Stomach smooth muscle (tissue), 2 donors: ENCODE data around the gene MYH10.

Experiments used
- H3K27ac ChIP-seq: one replicate; pipeline ENCODE4 v1.7.0; 2013; ENCODE audit warnings: mild to moderate bottlenecking, low read length, inconsistent platforms
- H3K27me3 ChIP-seq, 2 donors: one replicate each; pipeline ENCODE4 v1.7.0; 2013; ENCODE audit warnings: low read length in 2 of 2; ENCODE audit not compliant: insufficient read depth in 2 of 2, control insufficient read depth in 1 of 2
- H3K36me3 ChIP-seq, 2 donors: one replicate each; pipeline ENCODE4 v1.7.0; 2013; ENCODE audit warnings: low read length in 2 of 2; ENCODE audit not compliant: control insufficient read depth in 2 of 2, insufficient read depth in 2 of 2
- H3K4me1 ChIP-seq: one replicate; pipeline ENCODE4 v1.7.0; 2013; ENCODE audit warnings: low read length; ENCODE audit not compliant: control insufficient read depth, insufficient read depth
- H3K4me3 ChIP-seq, 2 donors: one replicate each; pipeline ENCODE4 v1.7.0; 2013; ENCODE audit warnings: low read length in 2 of 2
- H3K9ac ChIP-seq, 2 donors: one replicate each; pipeline ENCODE4 v1.7.0; 2013; ENCODE audit warnings: low read length in 2 of 2, mild to moderate bottlenecking in 1 of 2
- H3K9me3 ChIP-seq, 2 donors: one replicate each; pipeline ENCODE4 v1.7.0; 2013; ENCODE audit warnings: low read length in 2 of 2; ENCODE audit not compliant: control insufficient read depth in 2 of 2
- donor health status: healthy.
- donor health status: Pancreatic carcinoma.

MYH10 gene

GRCh38 chr17:8484465-8484864, 146.1 kb downstream of the MYH10 start:
- Histone ChIP-seq H3K4me1 (peaks cover 22% of the 10 kb centered on the region), H3K9ac (no peak overlapping the region), H3K27ac (no peak overlapping the region), H3K36me3 (peaks cover 25 to 54% of the 10 kb centered on the region in 2 donors), H3K27me3 (no peaks in the 10 kb centered on the region), H3K4me3 (no peak overlapping the region), H3K9me3 (no peaks in the 10 kb centered on the region)

DNA sequence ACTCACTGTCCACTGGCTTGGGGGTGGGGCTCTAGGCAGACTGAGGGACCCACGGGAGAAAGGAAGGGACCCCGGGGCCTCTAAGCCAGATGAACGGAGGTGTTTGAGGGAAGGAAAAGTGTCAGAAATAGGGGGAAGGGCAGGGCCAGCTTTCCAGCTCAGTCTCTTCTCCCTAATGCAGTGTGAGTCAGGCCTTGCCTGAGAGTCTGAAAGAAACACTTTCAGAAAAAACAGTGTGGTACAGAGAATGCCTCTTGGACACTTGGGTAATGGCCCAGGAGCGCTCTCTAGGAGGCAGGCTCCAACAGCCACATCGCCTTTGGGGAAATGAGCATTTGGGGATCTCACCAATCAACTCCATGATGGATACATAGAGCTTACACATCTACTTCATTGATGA, 148.0 kb downstream of the MYH10 start:
- H3K4me3 ChIP-seq: no peak overlapping the region
- peaks cover 30 to 50% of the 10 kb centered on the region in 2 donors for H3K36me3 ChIP-seq
- no peak overlapping the region for H3K9ac ChIP-seq
- H3K27ac ChIP-seq: no peak overlapping the region
- H3K9me3 ChIP-seq: no peaks in the 10 kb centered on the region
- peaks cover 24% of the 10 kb centered on the region for H3K4me1 ChIP-seq
- no peaks in the 10 kb centered on the region for H3K27me3 ChIP-seq

DNA sequence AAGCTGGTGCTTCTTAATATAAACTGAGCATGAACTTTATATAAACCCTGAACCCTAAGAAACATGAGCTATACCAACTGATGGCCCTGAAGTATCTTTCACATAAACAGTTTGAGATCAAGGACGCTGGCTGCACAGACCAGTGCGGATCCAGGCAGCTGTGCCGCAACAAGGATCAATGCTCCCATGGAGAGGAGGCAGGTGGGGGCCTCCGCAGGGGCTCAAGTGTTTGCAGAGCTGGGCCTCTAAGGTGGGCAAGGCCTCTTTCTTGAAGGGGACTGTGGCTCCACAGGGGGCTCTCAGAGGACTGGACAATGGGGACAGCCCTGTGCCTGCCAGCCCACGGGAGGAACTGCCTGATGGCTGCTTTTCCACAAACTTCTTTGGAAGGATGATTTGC, 148.8 kb downstream of the MYH10 start:
- Histone ChIP-seq H3K27me3 (no peaks in the 10 kb centered on the region), H3K9ac (no peak overlapping the region), H3K4me1 (peaks cover 24% of the 10 kb centered on the region), H3K4me3 (no peak overlapping the region), H3K27ac (no peak overlapping the region), H3K36me3 (peaks cover 33 to 49% of the 10 kb centered on the region in 2 donors), H3K9me3 (no peaks in the 10 kb centered on the region)

- Histone ChIP-seq H3K36me3 (peaks cover 38 to 52% of the 10 kb centered on the region in 2 donors), H3K4me1 (peaks cover 24% of the 10 kb centered on the region), H3K9ac (no peak overlapping the region), H3K9me3 (no peaks in the 10 kb centered on the region), H3K27ac (peak overlapping the region; percentile 79), H3K27me3 (no peaks in the 10 kb centered on the region), H3K4me3 (no peak overlapping the region)
Measured at GRCh38 chr17:8481089-8481488, 149.4 kb downstream of the MYH10 start.

GRCh38 chr17:8480011-8480976, 150.2 kb downstream of the MYH10 start:
- peak overlapping the region in 1 of 2 donors; percentile 51 for H3K9ac ChIP-seq
- peaks cover 41 to 56% of the 10 kb centered on the region in 2 donors for H3K36me3 ChIP-seq
- no peaks in the 10 kb centered on the region for H3K9me3 ChIP-seq
- H3K4me3 ChIP-seq: peak overlapping the region in 1 of 2 donors; percentile 44
- H3K27ac ChIP-seq: peak overlapping the region; percentile 79
- peaks cover 24% of the 10 kb centered on the region for H3K4me1 ChIP-seq
- no peaks in the 10 kb centered on the region for H3K27me3 ChIP-seq

DNA sequence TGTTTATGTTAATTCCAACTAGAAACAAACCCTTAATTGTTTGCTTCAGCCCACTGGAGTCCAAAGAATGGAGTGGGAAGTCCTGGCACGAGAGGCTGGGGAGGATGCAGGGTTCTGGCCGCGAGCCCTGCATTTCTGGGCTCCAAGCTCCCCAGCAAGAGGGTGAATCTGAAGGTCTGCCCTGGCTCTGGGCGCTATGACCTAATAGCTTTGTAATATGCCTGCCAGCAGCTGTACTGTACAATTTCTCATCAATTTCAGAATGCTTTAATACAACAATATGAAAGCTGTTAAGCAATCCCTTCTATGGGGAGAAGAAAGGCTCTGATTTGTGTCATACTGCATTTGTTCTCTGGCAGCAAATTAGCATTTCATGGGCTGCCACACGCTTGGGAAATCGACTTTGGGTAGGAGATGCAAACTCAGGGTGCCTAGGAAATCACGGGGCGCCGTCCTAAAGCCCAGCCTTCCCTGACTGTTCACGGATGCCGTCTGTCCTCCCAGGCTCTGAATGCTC, 151.0 kb downstream of the MYH10 start:
- Histone ChIP-seq H3K36me3 (peaks cover 45 to 64% of the 10 kb centered on the region in 2 donors), H3K4me3 (peak overlapping the region in 1 of 2 donors; percentile 44), H3K27ac (peak overlapping the region; percentile 79), H3K4me1 (peaks cover 24% of the 10 kb centered on the region), H3K9me3 (no peaks in the 10 kb centered on the region), H3K9ac (peak overlapping the region in 1 of 2 donors; percentile 51), H3K27me3 (no peaks in the 10 kb centered on the region)

DNA sequence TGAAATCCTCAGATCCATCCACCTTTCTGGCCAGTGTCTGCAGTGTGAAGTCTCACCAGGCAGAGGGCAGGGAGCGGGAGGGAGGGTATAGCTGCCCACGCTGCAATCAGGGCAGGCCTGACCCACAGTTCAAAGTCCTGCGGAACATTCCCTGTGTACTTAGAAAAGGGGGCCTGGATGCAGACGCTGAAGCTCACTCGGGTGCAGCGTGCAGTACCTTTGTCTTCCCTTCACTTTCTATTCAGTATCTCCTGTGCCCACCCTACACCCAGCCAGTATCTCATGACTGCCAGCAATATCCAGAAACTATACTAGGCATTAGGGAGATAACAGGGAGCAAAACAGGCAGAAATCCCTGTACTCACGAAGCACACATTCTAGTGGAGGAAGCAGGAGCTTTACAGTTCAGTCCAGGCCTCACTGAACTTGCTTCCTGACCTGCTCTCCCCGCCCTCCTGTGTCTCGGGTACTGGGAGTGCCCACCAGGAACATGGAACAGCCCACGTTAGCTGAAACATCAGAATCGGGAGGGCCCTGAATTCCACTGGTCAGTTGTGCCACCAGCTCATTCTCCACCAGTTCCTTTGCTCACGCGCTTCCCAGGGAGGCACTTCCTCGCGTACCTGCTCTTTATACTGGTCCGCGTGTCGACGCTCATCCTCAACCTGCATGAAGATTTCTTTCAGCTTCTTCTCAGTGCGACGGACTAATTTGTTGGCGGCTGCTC, 152.6 kb downstream of the MYH10 start:
- H3K9ac ChIP-seq: no peak overlapping the region
- H3K36me3 ChIP-seq: peaks cover 44 to 64% of the 10 kb centered on the region in 2 donors

GRCh38 chr17:8477171-8477570, 153.4 kb downstream of the MYH10 start:
- Histone ChIP-seq H3K27me3 (no peaks in the 10 kb centered on the region), H3K4me1 (peaks cover 24% of the 10 kb centered on the region), H3K27ac (no peak overlapping the region), H3K36me3 (peaks cover 44 to 61% of the 10 kb centered on the region in 2 donors), H3K9ac (no peak overlapping the region), H3K9me3 (no peaks in the 10 kb centered on the region), H3K4me3 (no peak overlapping the region)

More for the DNA sequence above, 152.6 kb downstream of the MYH10 start:
- Histone ChIP-seq H3K4me3 (no peak overlapping the region), H3K27ac (no peak overlapping the region), H3K27me3 (no peaks in the 10 kb centered on the region), H3K4me1 (peaks cover 24% of the 10 kb centered on the region), H3K9me3 (no peaks in the 10 kb centered on the region)

GRCh38 chr17:8476741-8477140, 153.8 kb downstream of the MYH10 start:
- H3K9me3 ChIP-seq: no peaks in the 10 kb centered on the region
- no peak overlapping the region for H3K9ac ChIP-seq
- peaks cover 44 to 62% of the 10 kb centered on the region in 2 donors for H3K36me3 ChIP-seq
- H3K27me3 ChIP-seq: no peaks in the 10 kb centered on the region
- H3K4me1 ChIP-seq: peaks cover 20% of the 10 kb centered on the region
- H3K4me3 ChIP-seq: no peak overlapping the region
- no peak overlapping the region for H3K27ac ChIP-seq

DNA sequence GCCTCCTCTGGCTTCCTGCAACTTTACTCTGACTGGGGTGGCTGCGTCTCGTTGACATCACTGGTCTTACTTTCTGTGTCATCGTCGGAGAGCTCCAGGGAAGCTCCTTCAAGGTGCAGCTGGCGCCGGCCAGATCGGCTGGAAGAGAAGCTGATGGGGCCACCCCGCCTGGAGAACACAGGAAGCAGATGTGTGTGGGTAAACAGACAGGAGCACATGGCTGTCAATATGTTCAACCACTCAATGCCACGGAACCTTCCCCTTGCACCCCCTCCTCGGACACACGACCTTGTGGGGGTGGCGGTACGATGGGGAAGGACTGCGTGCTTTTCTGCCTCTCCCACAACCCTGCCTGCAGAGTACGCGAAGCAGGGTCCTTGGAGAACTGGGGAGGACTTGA, 154.7 kb downstream of the MYH10 start:
- Histone ChIP-seq H3K9me3 (no peaks in the 10 kb centered on the region), H3K9ac (no peak overlapping the region), H3K27ac (no peak overlapping the region), H3K4me3 (no peak overlapping the region), H3K27me3 (no peaks in the 10 kb centered on the region), H3K4me1 (peaks cover 16% of the 10 kb centered on the region), H3K36me3 (peaks cover 43 to 64% of the 10 kb centered on the region in 2 donors)
